Fibroblast of pulmonary artery (primary cell): Measurements from ENCODE around the gene CRTAC1.
A peak's percentile ranks its signal among the peaks of the same experiment; 100 is the strongest.

ENCODE experiments used
- DNase-seq: peaks from one replicate; pipeline ENCODE4 v3.0.0-alpha.2; 2010; ENCODE audit warnings: low read depth
- H3K4me3 ChIP-seq: replicated peaks from 2 replicates; pipeline ENCODE4 v1.5.1; 2011; ENCODE audit warnings: low read depth, mild to moderate bottlenecking, control low read depth, low read length, moderate library complexity
- TF ChIP-seq, protein P1 (sequence below): IDR thresholded peaks from 2 replicates; pipeline ENCODE4 v1.5.1; 2011; ENCODE audit warnings: mild to moderate bottlenecking, control low read depth, low read length, inconsistent platforms; ENCODE audit errors: missing control alignments

CRTAC1 gene

DNA sequence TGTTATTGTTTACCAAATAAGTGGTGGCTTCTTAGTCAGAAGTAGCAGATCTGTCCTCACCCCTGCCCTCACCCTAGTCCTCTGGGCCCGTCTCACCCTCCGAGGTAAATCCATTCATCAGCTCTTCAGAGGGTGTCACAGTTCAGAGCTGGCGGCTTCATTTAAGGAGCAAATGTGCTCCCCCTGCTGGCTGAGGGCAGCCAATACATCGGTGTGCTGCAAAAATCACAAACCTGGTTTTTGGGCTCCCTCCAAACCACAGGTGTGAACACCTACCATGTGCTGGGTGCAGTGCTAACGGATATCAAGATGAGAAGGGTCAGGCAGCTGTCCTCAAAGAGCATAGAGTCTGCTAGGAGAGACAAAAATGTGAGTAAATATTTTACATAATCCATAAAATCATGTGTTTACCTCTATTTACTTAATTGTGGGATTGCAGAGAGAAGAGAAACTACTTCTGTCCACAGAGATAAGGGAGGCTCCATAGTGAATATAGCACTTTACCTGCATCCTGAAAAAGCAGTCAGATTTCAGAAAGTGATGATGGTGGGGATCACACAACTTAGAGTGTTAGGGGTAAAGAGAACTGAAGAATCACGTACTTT is 15.5 kb upstream of the CRTAC1 start:
- TF ChIP-seq, protein P1, sequence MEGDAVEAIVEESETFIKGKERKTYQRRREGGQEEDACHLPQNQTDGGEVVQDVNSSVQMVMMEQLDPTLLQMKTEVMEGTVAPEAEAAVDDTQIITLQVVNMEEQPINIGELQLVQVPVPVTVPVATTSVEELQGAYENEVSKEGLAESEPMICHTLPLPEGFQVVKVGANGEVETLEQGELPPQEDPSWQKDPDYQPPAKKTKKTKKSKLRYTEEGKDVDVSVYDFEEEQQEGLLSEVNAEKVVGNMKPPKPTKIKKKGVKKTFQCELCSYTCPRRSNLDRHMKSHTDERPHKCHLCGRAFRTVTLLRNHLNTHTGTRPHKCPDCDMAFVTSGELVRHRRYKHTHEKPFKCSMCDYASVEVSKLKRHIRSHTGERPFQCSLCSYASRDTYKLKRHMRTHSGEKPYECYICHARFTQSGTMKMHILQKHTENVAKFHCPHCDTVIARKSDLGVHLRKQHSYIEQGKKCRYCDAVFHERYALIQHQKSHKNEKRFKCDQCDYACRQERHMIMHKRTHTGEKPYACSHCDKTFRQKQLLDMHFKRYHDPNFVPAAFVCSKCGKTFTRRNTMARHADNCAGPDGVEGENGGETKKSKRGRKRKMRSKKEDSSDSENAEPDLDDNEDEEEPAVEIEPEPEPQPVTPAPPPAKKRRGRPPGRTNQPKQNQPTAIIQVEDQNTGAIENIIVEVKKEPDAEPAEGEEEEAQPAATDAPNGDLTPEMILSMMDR: peak; percentile 92
- peak; percentile 62 for DNase-seq
- no peak overlapping the region for H3K4me3 ChIP-seq

DNA sequence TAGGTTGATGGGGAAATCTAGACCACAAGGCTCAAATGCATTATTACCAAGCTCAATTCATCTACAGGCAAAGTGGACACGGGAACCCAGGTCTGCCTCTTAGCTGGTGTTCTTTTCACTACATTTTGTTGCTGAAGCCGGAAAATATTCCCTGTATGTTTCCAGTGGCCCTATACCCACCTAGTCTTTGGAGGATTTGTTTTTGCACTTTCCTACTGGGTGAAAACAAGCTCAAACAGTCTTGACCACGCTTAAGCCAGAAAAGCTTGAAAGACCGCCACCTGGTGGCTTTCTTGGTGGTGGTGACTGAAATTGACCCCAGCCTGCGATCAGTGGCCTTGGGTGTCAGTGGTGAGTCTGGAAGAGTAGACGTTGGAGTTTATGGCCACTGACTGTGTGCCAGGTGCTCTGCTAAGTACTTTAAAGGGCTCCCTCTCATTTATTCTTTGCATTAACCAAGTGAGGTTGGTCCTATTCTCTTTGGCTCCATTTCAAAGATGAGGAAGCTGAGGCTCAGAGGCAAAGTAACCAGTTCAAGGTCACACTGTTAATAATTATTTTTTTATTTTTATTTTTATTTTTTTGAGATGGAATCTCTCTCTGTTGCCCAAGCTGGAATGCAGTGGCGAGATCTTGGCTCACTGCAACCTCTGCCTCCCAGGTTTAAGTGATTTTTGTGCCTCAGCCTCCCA is 11.1 kb upstream of the CRTAC1 start:
- TF ChIP-seq, protein P1: peak; percentile 81
- peak; percentile 66 for DNase-seq
- no peak overlapping the region for H3K4me3 ChIP-seq

DNA sequence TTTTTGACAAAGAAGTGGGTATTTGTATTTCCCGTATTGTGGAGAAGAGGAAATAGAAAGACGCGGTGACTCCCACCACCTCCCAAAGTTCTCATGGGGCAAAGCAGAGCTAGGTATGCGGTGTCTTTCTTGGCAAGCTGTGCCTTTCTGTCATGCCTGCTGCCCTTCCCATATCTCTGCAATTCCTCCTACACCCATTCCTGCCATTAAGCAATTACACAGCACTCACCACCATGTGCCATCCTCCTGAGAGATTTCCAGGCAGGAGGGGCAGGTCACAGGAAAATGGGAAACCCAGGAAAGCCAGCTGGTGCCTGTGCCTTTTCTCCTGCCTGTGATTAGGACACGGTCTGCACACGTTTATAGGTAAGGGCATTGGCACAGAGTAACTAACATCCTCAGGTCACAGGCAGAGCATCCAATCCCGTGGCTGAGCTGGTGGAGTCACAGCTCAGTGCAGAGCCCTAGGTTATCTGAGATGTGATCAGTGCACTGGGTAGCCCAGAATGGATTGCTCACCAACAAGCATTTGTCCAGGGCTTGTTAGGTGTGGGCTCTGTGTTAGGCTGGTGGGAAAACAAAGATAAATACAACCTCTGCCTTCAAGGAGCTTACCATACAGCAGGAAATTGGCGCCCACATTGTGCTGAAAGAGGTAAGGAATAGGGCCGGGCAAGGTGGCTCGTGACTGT is 9.4 kb upstream of the CRTAC1 start:
- TF ChIP-seq, protein P1: no peak
- no peak overlapping the region for H3K4me3 ChIP-seq
- no peak for DNase-seq

DNA sequence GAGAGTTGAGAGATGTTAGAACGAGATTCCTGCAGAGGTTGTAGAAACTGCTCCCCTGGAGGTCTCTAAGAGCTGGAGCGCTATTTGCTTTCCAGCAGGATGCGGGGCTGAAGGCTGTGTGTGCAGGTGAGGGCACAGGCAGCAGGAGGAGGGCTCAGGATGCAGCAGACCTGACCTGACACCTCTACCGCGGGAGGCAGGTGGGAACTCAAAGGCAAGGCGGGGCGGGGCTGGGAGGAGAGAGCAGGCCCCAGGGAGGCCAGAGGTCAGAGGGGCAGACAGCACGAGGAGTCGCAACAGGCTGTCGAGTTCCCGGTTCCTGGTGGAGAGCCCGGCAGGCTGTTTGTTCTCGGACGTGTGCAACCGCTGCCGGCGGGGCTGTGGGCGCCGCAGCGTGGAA is 7.9 kb upstream of the CRTAC1 start:
- no peak overlapping the region for H3K4me3 ChIP-seq
- TF ChIP-seq, protein P1: no peak
- no peak for DNase-seq

DNA sequence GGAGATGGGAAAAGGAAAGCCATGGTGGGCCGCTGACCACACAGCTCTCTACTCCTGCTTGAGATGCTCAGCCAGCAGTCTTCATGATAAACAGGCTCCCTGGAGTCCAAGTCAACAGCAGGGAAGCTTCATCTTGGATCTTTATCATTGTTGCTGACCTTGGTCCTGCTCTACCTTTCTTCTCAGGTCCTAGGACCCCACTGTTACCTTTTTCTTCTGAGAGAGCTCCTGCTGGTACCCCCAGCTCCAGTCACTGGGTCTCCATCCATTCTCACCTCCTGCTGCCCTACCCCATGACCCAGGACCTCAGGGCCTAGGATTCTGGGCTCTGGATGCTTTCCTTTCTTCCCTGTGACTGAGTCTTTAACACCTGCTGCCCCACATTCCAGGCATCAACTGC is 5.2 kb upstream of the CRTAC1 start:
- no peak overlapping the region for H3K4me3 ChIP-seq
- DNase-seq: no peak
- TF ChIP-seq, protein P1: no peak

DNA sequence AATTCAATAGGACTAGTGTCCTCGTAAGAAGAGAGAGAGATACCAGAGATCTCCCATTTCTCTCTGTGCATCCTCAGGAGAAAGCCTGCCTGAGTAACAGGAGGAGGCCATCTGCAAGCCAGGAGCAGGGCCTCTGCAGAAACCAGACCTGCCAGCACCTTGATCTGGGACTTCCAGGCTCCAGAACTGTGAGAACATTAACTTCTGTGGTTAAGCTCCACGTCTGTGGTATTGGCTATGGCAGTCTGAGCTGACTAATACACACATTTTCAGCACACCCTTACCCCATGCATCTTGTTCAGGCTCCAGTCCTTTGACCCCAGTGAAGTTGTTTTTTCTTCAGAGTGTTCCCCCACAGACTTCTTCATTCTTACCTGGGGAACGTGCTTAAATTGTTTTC is 3.1 kb upstream of the CRTAC1 start:
- no peak for DNase-seq
- H3K4me3 ChIP-seq: no peak overlapping the region
- TF ChIP-seq, protein P1: no peak
